B cell (primary cell): ENCODE results near the gene GNAI2. TPM values are rescaled to one million over a fixed set of nuclear protein-coding genes. Genes with fewer than 3 reads are reported as not detected.

Experiments
- ATAC-seq: fragments of 200-7000 bp; cut with Tn5 transposase; one replicate; pipeline ENCODE4 v1.10.0; 2021; ENCODE audit warnings: low read depth, mild to moderate bottlenecking, moderate number of reproducible peaks, moderate library complexity
- CTCF ChIA-PET: fragments of 350-600 bp; sonication (Branson Sonifier 250); formaldehyde crosslinking; loops from one replicate; lab custom pipeline; 2021; ENCODE audit warnings: antibody characterized with exemption, inconsistent platforms; lab: Charles Lee
- POLR2A ChIA-PET: fragments of 350-600 bp; sonication (Branson Sonifier 250); formaldehyde crosslinking; loops from one replicate; lab custom pipeline; 2021; ENCODE audit warnings: antibody characterized with exemption; lab: Charles Lee
- DNase-seq: peaks from one replicate; pipeline ENCODE4 v3.0.0; 2013
- H2AFZ ChIP-seq: 2 replicates; pipeline ENCODE4 v1.6.1; 2012; ENCODE audit warnings: mild to moderate bottlenecking, low read depth, low read length; ENCODE audit not compliant: insufficient read depth, poor library complexity, severe bottlenecking
- H3K27ac ChIP-seq, 2 donors: 1 replicate in 1 of 2; 2 replicates in 1 of 2; pipeline ENCODE4 v1.5.1; 2012 to 2013; ENCODE audit warnings: low read length in 2 of 2, mild to moderate bottlenecking in 2 of 2, moderate library complexity in 1 of 2
- H3K27me3 ChIP-seq, 4 experiments: fragments of 200-600 bp in 1 of 4; sonication (generic) in 1 of 4; replicated peaks in 1 of 4; 1 replicate in 2 of 4; 2 replicates in 2 of 4; pipeline versions ENCODE4 v1.6.1 to v1.7.0; 2013 to 2016; ENCODE audit warnings: low read length in 3 of 4, mild to moderate bottlenecking in 2 of 4, mixed read lengths in 1 of 4, moderate library complexity in 1 of 4; ENCODE audit not compliant: insufficient read depth in 4 of 4, control insufficient read depth in 3 of 4; ENCODE audit errors: control extremely low read depth in 1 of 4
- H3K36me3 ChIP-seq, 2 experiments: replicated peaks in 1 of 2; 1 replicate in 1 of 2; 2 replicates in 1 of 2; pipeline versions ENCODE4 v1.6.1 to v1.7.1; 2013; ENCODE audit warnings: low read length in 1 of 2; ENCODE audit not compliant: insufficient read depth in 2 of 2, control insufficient read depth in 1 of 2; ENCODE audit errors: control extremely low read depth in 1 of 2, extremely low read depth in 1 of 2
- H3K4me1 ChIP-seq, 2 donors: fragments of 200-600 bp in 1 of 2; sonication (generic) in 1 of 2; 1 replicate in 1 of 2; 2 replicates in 1 of 2; pipeline versions ENCODE4 v1.5.1 to v1.6.1; 2013 to 2017; ENCODE audit warnings: low read length in 2 of 2; ENCODE audit not compliant: control insufficient read depth in 2 of 2, insufficient read depth in 2 of 2
- H3K4me2 ChIP-seq: replicated peaks from 2 replicates; pipeline ENCODE3; 2012; ENCODE audit warnings: mild to moderate bottlenecking, low read depth, low read length; ENCODE audit not compliant: poor library complexity, severe bottlenecking
- H3K4me3 ChIP-seq, 5 experiments: fragments of 200-600 bp in 1 of 5; sonication (generic) in 1 of 5; 1 replicate in 3 of 5; 2 replicates in 2 of 5; pipeline versions ENCODE4 v1.5.1 to v1.7.0; 2011 to 2016; ENCODE audit warnings: low read length in 4 of 5, mild to moderate bottlenecking in 4 of 5, low read depth in 2 of 5, control low read depth in 1 of 5, moderate library complexity in 1 of 5; ENCODE audit not compliant: insufficient read depth in 1 of 5; ENCODE audit errors: control extremely low read depth in 1 of 5, extremely low read depth in 1 of 5
- H3K79me2 ChIP-seq: fragments of 200-600 bp; sonication (generic); one replicate; pipeline ENCODE4 v1.6.0; 2016; ENCODE audit warnings: low read length; ENCODE audit not compliant: control insufficient read depth, insufficient read depth
- H3K9ac ChIP-seq: fragments of 200-600 bp; sonication (generic); 2 replicates; pipeline ENCODE4 v1.6.1; 2017; ENCODE audit warnings: mild to moderate bottlenecking, low read length, moderate library complexity
- H3K9me3 ChIP-seq, 3 donors: one replicate each; pipeline versions ENCODE4 v1.6.1 to v1.7.1; 2013; ENCODE audit warnings: low read length in 2 of 3; ENCODE audit not compliant: control insufficient read depth in 2 of 3, insufficient read depth in 1 of 3; ENCODE audit errors: control extremely low read depth in 1 of 3
- H4K20me1 ChIP-seq: 2 replicates; pipeline ENCODE4 v1.6.0; 2012; ENCODE audit warnings: mild to moderate bottlenecking, low read length; ENCODE audit not compliant: insufficient read depth, control insufficient read depth, poor library complexity, severe bottlenecking
- H3K27ac Mint-ChIP-seq: one replicate; pipeline ENCODE4 v1.8.0; 2021; ENCODE audit warnings: mixed read lengths
- H3K27me3 Mint-ChIP-seq: one replicate; pipeline ENCODE4 v1.8.0; 2021; ENCODE audit warnings: mixed read lengths
- H3K4me1 Mint-ChIP-seq: one replicate; pipeline ENCODE4 v1.8.0; 2021; ENCODE audit warnings: mixed read lengths
- H3K4me3 Mint-ChIP-seq: one replicate; pipeline ENCODE4 v1.8.0; 2021; ENCODE audit warnings: mixed read lengths
- H3K9me3 Mint-ChIP-seq: one replicate; pipeline ENCODE4 v1.8.0; 2022; ENCODE audit warnings: mixed read lengths; ENCODE audit not compliant: insufficient read depth
- CTCF ChIP-seq: fragments of 200-600 bp; IDR thresholded peaks from one replicate; pipeline ENCODE4 v1.8.0; 2022; ENCODE audit warnings: antibody characterized with exemption, mild to moderate bottlenecking
- EZH2 ChIP-seq: IDR thresholded peaks from 2 replicates; pipeline ENCODE4 v1.6.1; 2012; ENCODE audit warnings: borderline replicate concordance, low read depth, mild to moderate bottlenecking, moderate library complexity, low read length; ENCODE audit not compliant: insufficient read depth, poor library complexity, severe bottlenecking
- WGBS: methylation state at CpG from one replicate; pipeline ENCODE4 v1.1.5; 2013; ENCODE audit warnings: missing lambda C conversion rate; ENCODE audit not compliant: insufficient coverage; 5-methylcytosine and 5-hydroxymethylcytosine counted together
- intact Hi-C: fragments of 100-400 bp; cut with micrococcal nuclease; formaldehyde crosslinking; loops from one replicate; pipeline ENCODE4 v1.10.0; 2022
- polyA plus RNA-seq: library from polyadenylated mRNA; depleted of rRNA; stranded (reverse); fragments of >200 nt; gene quantifications from 2 replicates; pipeline ENCODE4 v1.2.3, GENCODE V29; 2012
- total RNA-seq, 2 donors: library from RNA; stranded (reverse); fragments of 120-200 nt in 1 of 2; gene quantifications; 1 replicate in 1 of 2; 2 replicates in 1 of 2; pipeline versions ENCODE4 v1.2.3 to v1.2.4, GENCODE V29; 2013 to 2022

The GNAI2 gene
- total and polyA plus RNA-seq, 2 donors (not counting 1 experiment from before 2014, with no cell fraction given) = 302 to 491 TPM

GRCh38 chr3:50217681-50218080 is 18.3 kb upstream of the GNAI2 start:
- Mint-ChIP-seq H3K9me3 (no peaks in the 10 kb centered on the region), H3K27me3 (peaks cover 6% of the 10 kb centered on the region), H3K4me3 (no peak overlapping the region), H3K27ac (no peak overlapping the region), H3K4me1 (no peaks in the 10 kb centered on the region)
- Histone ChIP-seq H3K9ac (no peak overlapping the region), H2AFZ (no peak overlapping the region), H3K27me3 (peaks cover 0 to 5% (median 0%) of the 10 kb centered on the region in 4 experiments), H3K4me1 (no peaks in the 10 kb centered on the region), H3K4me2 (no peak overlapping the region), H4K20me1 (no peaks in the 10 kb centered on the region), H3K4me3 (no peak overlapping the region), H3K9me3 (peaks cover 0 to 2% (median 0%) of the 10 kb centered on the region in 3 donors), H3K36me3 (no peaks in the 10 kb centered on the region), H3K27ac (no peak overlapping the region), H3K79me2 (no peaks in the 10 kb centered on the region)
- intact Hi-C loops = no loop called here
- POLR2A ChIA-PET = no interaction called here
- CTCF ChIA-PET = interaction anchor here (1.2 to 15.2 kb wide), 3 partner anchors 8 to 43 kb away, joined by 3 to 214 read pairs (median 15); partner anchors contain the start of gene GNAT1
- ATAC-seq (no peak), DNase-seq (no peak)
- WGBS = 80% methylated on average over 5 of the region's 10 CpGs
- TF ChIP-seq CTCF = no peak
- no peak for TF ChIP-seq EZH2

- no peaks in the 10 kb centered on the region for H3K9me3 Mint-ChIP-seq
- ATAC-seq (no peak), DNase-seq (no peak)
- Histone ChIP-seq H3K4me3 (no peak overlapping the region), H3K79me2 (no peaks in the 10 kb centered on the region), H3K4me2 (no peak overlapping the region), H4K20me1 (no peaks in the 10 kb centered on the region), H3K27me3 (peaks cover 0 to 5% (median 0%) of the 10 kb centered on the region in 4 experiments), H2AFZ (no peak overlapping the region), H3K4me1 (no peaks in the 10 kb centered on the region), H3K36me3 (no peaks in the 10 kb centered on the region), H3K9me3 (peaks cover 0 to 2% (median 0%) of the 10 kb centered on the region in 3 donors), H3K9ac (no peak overlapping the region), H3K27ac (no peak overlapping the region)
- no peak for TF ChIP-seq CTCF
- no peak for TF ChIP-seq EZH2
- POLR2A ChIA-PET = no interaction called here
- intact Hi-C loops = no loop called here
- WGBS = 95% methylated on average over 17 of the region's 17 CpGs
- no peak overlapping the region for H3K27ac Mint-ChIP-seq
- H3K27me3 Mint-ChIP-seq = peaks cover 6% of the 10 kb centered on the region
- no peak overlapping the region for H3K4me3 Mint-ChIP-seq
- H3K4me1 Mint-ChIP-seq = no peaks in the 10 kb centered on the region
- CTCF ChIA-PET = interaction anchor here (1.2 to 15.2 kb wide), 3 partner anchors 25 to 42 kb away, joined by 3 to 214 read pairs (median 9); partner anchors contain the start of gene GNAT1
Measured at GRCh38 chr3:50218448-50218847, 17.6 kb upstream of the GNAI2 start.
